Measurements from ENCODE around the gene URI1. TPM values are rescaled to one million over a fixed set of nuclear protein-coding genes. Genes with fewer than 3 reads are reported as not detected.

Gene URI1
- total RNA-seq, 1 donor from 2014 or later, result 63.2 TPM

GRCh38 chr19:30026933-30027332 lies 84.9 kb downstream of the URI1 start:
- H3K9me3 Mint-ChIP-seq, result no peaks in the 10 kb centered on the region
- peaks cover 14% of the 10 kb centered on the region for H3K4me1 Mint-ChIP-seq (ENCODE audit: unreplicated experiment)
- no peak for TF ChIP-seq CTCF (conservative IDR thresholded peaks at IDR 0.05)
- H3K27me3 Mint-ChIP-seq, result no peaks in the 10 kb centered on the region
- H3K4me3 Mint-ChIP-seq, result no peak overlapping the region
- H3K27ac Mint-ChIP-seq, result no peak overlapping the region
- peaks cover 38% of the 10 kb centered on the region for H3K36me3 Mint-ChIP-seq
- DNase-seq (ENCODE audit: extremely low spot score, unreplicated experiment), result no peak

- peaks cover 14% of the 10 kb centered on the region for H3K4me1 Mint-ChIP-seq (ENCODE audit: unreplicated experiment)
- no peak overlapping the region for H3K4me3 Mint-ChIP-seq
- peaks cover 41% of the 10 kb centered on the region for H3K36me3 Mint-ChIP-seq
- no peak for DNase-seq (ENCODE audit: extremely low spot score, unreplicated experiment)
- H3K27me3 Mint-ChIP-seq, result no peaks in the 10 kb centered on the region
- no peak overlapping the region for H3K27ac Mint-ChIP-seq
- TF ChIP-seq CTCF (conservative IDR thresholded peaks at IDR 0.05), result no peak
- no peaks in the 10 kb centered on the region for H3K9me3 Mint-ChIP-seq
Measured at GRCh38 chr19:30028118-30028991, 86.3 kb downstream of the URI1 start.

- TF ChIP-seq CTCF (conservative IDR thresholded peaks at IDR 0.05), result no peak
- Mint-ChIP-seq H3K4me3 (no peak overlapping the region), H3K27me3 (no peaks in the 10 kb centered on the region), H3K27ac (no peak overlapping the region), H3K36me3 (peaks cover 38% of the 10 kb centered on the region), H3K4me1 (ENCODE audit: unreplicated experiment) (peaks cover 14% of the 10 kb centered on the region), H3K9me3 (no peaks in the 10 kb centered on the region)
- no peak for DNase-seq (ENCODE audit: extremely low spot score, unreplicated experiment)
Measured at GRCh38 chr19:30028992-30029343, 86.9 kb downstream of the URI1 start.

- H3K9me3 Mint-ChIP-seq, result peaks cover 7% of the 10 kb centered on the region
- peak overlapping the region; percentile 75 for H3K27ac Mint-ChIP-seq
- TF ChIP-seq CTCF (conservative IDR thresholded peaks at IDR 0.05), result no peak
- no peak overlapping the region for H3K4me3 Mint-ChIP-seq
- peaks cover 14% of the 10 kb centered on the region for H3K4me1 Mint-ChIP-seq (ENCODE audit: unreplicated experiment)
- peaks cover 46% of the 10 kb centered on the region for H3K36me3 Mint-ChIP-seq
- no peak for DNase-seq (ENCODE audit: extremely low spot score, unreplicated experiment)
- H3K27me3 Mint-ChIP-seq, result no peaks in the 10 kb centered on the region
Measured at GRCh38 chr19:30029721-30030510, 87.9 kb downstream of the URI1 start.

GRCh38 chr19:30034321-30034720 lies 92.3 kb downstream of the URI1 start:
- Mint-ChIP-seq H3K27ac (no peak overlapping the region), H3K9me3 (peaks cover 29% of the 10 kb centered on the region), H3K27me3 (no peaks in the 10 kb centered on the region), H3K36me3 (peaks cover 70% of the 10 kb centered on the region), H3K4me1 (ENCODE audit: unreplicated experiment) (peaks cover 30% of the 10 kb centered on the region), H3K4me3 (no peak overlapping the region)
- DNase-seq (ENCODE audit: extremely low spot score, unreplicated experiment), result no peak
- TF ChIP-seq CTCF (conservative IDR thresholded peaks at IDR 0.05), result no peak

Data from type B pancreatic cell (in vitro differentiated cells).